A549 (cell line): ENCODE measurements around the gene ETFRF1. TPM values are rescaled to one million over a fixed set of nuclear protein-coding genes. Genes with fewer than 3 reads are reported as not detected.

ENCODE experiments used
- ATAC-seq, 2 experiments: fragments of 200-7000 bp in 1 of 2; fragments of >200 bp in 1 of 2; cut with Nextera tagmentation in 1 of 2; cut with Tn5 transposase in 1 of 2; 3 replicates each; pipeline versions ENCODE4 v1.8.0 to v1.9.1; 2018 to 2020; ENCODE audit warnings: mild to moderate bottlenecking in 1 of 2, moderate library complexity in 1 of 2
- CTCF ChIA-PET: fragments of 300-600 bp; sonication (Branson Sonifier 250); formaldehyde crosslinking; extraction: SDS; loops from one replicate; lab custom pipeline; 2021; ENCODE audit warnings: antibody characterized with exemption, inconsistent platforms; lab: Yijun Ruan, JAX
- POLR2A ChIA-PET: fragments of 350-600 bp; formaldehyde crosslinking; extraction: SDS; loops from one replicate; lab custom pipeline; 2021; ENCODE audit warnings: antibody characterized with exemption, inconsistent platforms; lab: Yijun Ruan, JAX
- DNase-seq, 2 experiments: peaks; one replicate each; pipeline versions ENCODE4 v3.0.0 to v3.0.0-alpha.2; 2011 to 2016; ENCODE audit warnings: low read depth in 1 of 2, low spot score in 1 of 2
- FAIRE-seq: peaks from 2 replicates; lab custom pipeline; 2011; peaks lifted over from hg19 to GRCh38; lab: Jason Lieb, UNC
- H3K27ac ChIP-seq, 2 experiments: fragments of >200 bp; sonication (Bioruptor Twin); formaldehyde crosslinking; 3 replicates each; pipeline ENCODE4 v1.5.1; 2016 to 2017
- H3K4me1 ChIP-seq: fragments of >200 bp; sonication (Bioruptor Twin); formaldehyde crosslinking; 3 replicates; pipeline ENCODE4 v1.6.1; 2016
- H3K4me2 ChIP-seq: fragments of >200 bp; sonication (Bioruptor Twin); formaldehyde crosslinking; 3 replicates; pipeline ENCODE4 v1.6.1; 2016
- H3K4me3 ChIP-seq: fragments of >200 bp; sonication (Bioruptor Twin); formaldehyde crosslinking; 3 replicates; pipeline ENCODE4 v1.5.1; 2016
- H3K9me3 ChIP-seq: fragments of >200 bp; sonication (Bioruptor Twin); formaldehyde crosslinking; 3 replicates; pipeline ENCODE4 v1.6.1; 2016
- BCL3 ChIP-seq: fragments of >200 bp; sonication (Bioruptor Twin); formaldehyde crosslinking; IDR thresholded peaks from 3 replicates; pipeline ENCODE4 v1.6.1; 2016
- BHLHE40 ChIP-seq: IDR thresholded peaks from 2 replicates; pipeline ENCODE4 v1.6.1; 2012; ENCODE audit warnings: low read depth, low read length, inconsistent platforms
- CBX2 ChIP-seq: fragments of 200-600 bp; sonication (generic); IDR thresholded peaks from 2 replicates; pipeline ENCODE4 v1.6.1; 2016; ENCODE audit warnings: low read depth, mild to moderate bottlenecking, borderline replicate concordance
- CEBPB ChIP-seq, 2 experiments: fragments of >200 bp in 1 of 2; sonication (Bioruptor Twin) in 1 of 2; formaldehyde crosslinking in 1 of 2; IDR thresholded peaks; 2 replicates each; pipeline ENCODE4 v1.6.1; 2012 to 2016
- CHD2 ChIP-seq: fragments of 150-350 bp; IDR thresholded peaks from 2 replicates; pipeline ENCODE4 v1.6.1; 2014; ENCODE audit warnings: low read length; ENCODE audit not compliant: partially characterized antibody
- CHD4 ChIP-seq: fragments of 200-600 bp; sonication (generic); IDR thresholded peaks from 2 replicates; pipeline ENCODE4 v1.6.1; 2016; ENCODE audit warnings: antibody characterized with exemption, mild to moderate bottlenecking, borderline replicate concordance
- E2F6 ChIP-seq: IDR thresholded peaks from 2 replicates; pipeline ENCODE4 v1.6.1; 2012; ENCODE audit warnings: low read depth, borderline replicate concordance
- EHF ChIP-seq: fragments of 250-450 bp; sonication (Bioruptor Pico); IDR thresholded peaks from 2 replicates; pipeline ENCODE4 v1.5.0; 2020; ENCODE audit warnings: mild to moderate bottlenecking
- FOXS1 ChIP-seq: fragments of 250-450 bp; sonication (Bioruptor Pico); IDR thresholded peaks from 2 replicates; pipeline ENCODE4 v1.5.0; 2020; ENCODE audit warnings: mild to moderate bottlenecking, moderate library complexity
- GATA3 ChIP-seq: IDR thresholded peaks from 2 replicates; pipeline ENCODE4 v1.6.1; 2012; ENCODE audit warnings: borderline replicate concordance
- JUNB ChIP-seq: fragments of >200 bp; sonication (Bioruptor Twin); formaldehyde crosslinking; IDR thresholded peaks from 2 replicates; pipeline ENCODE4 v1.6.1; 2016
- KDM1A ChIP-seq: fragments of 200-600 bp; sonication (generic); IDR thresholded peaks from 2 replicates; pipeline ENCODE4 v1.6.1; 2016; ENCODE audit warnings: low read depth, mild to moderate bottlenecking
- MAFK ChIP-seq: fragments of 450-650 bp; IDR thresholded peaks from 2 replicates; pipeline ENCODE4 v1.6.1; 2014; ENCODE audit not compliant: partially characterized antibody
- MAX ChIP-seq: IDR thresholded peaks from 2 replicates; pipeline ENCODE4 v1.6.1; 2012
- NFE2L2 ChIP-seq: fragments of 150-350 bp; conservative IDR thresholded peaks from 2 replicates; pipeline ENCODE4 v1.6.1; 2014; ENCODE audit warnings: low read length
- NR3C1 ChIP-seq: fragments of >200 bp; sonication (Bioruptor Twin); formaldehyde crosslinking; IDR thresholded peaks from 3 replicates; pipeline ENCODE4 v1.6.1; 2017
- PHF8 ChIP-seq: fragments of 200-600 bp; sonication (generic); IDR thresholded peaks from 2 replicates; pipeline ENCODE4 v1.6.1; 2016; ENCODE audit warnings: low read depth, mild to moderate bottlenecking, antibody characterized with exemption, moderate library complexity, borderline replicate concordance
- RARB ChIP-seq: fragments of 250-450 bp; sonication (Bioruptor Pico); IDR thresholded peaks from 2 replicates; pipeline ENCODE4 v1.8.0; 2021; ENCODE audit warnings: mild to moderate bottlenecking, moderate library complexity
- RFX5 ChIP-seq: fragments of 450-650 bp; IDR thresholded peaks from 2 replicates; pipeline ENCODE4 v1.7.1; 2014; ENCODE audit warnings: antibody characterized with exemption, mild to moderate bottlenecking, moderate library complexity
- SMC3 ChIP-seq: fragments of >200 bp; sonication (Bioruptor Twin); formaldehyde crosslinking; IDR thresholded peaks from 3 replicates; pipeline ENCODE4 v1.6.1; 2018; ENCODE audit warnings: inconsistent platforms
- SREBF2 ChIP-seq: fragments of 450-650 bp; IDR thresholded peaks from 2 replicates; pipeline ENCODE4 v1.6.1; 2014; ENCODE audit warnings: mild to moderate bottlenecking, moderate library complexity
- TP53 ChIP-seq: fragments of 250-450 bp; sonication (Bioruptor Pico); IDR thresholded peaks from 2 replicates; pipeline ENCODE4 v1.5.0; 2021; ENCODE audit warnings: mild to moderate bottlenecking, moderate library complexity
- ZFP36 ChIP-seq: fragments of 450-650 bp; IDR thresholded peaks from 2 replicates; pipeline ENCODE4 v1.6.1; 2014; ENCODE audit warnings: borderline replicate concordance; ENCODE audit not compliant: partially characterized antibody
- ZSCAN20 ChIP-seq: fragments of 250-450 bp; sonication (Bioruptor Pico); IDR thresholded peaks from 2 replicates; pipeline ENCODE4 v1.8.0; 2022; ENCODE audit warnings: mild to moderate bottlenecking, moderate library complexity
- WGBS: methylation state at CpG from one replicate; pipeline ENCODE4 v1.1.6; 2017; ENCODE audit errors: missing lambda C conversion rate; 5-methylcytosine and 5-hydroxymethylcytosine counted together
- polyA plus RNA-seq, 4 experiments: library from polyadenylated mRNA; depleted of rRNA in 3 of 4; stranded (reverse); fragments of >200 nt; fragmentation: RNase III in 1 of 4; extraction: RNeasy Plus Mini Kit Qiagen cat#74134 plus additional on column Dnase treatment in 1 of 4; gene quantifications; 2 replicates in 3 of 4; 3 replicates in 1 of 4; pipeline ENCODE4 v1.2.3, GENCODE V29; 2011 to 2017
- TF ChIP-seq, protein P1 (sequence below): IDR thresholded peaks from 2 replicates; pipeline ENCODE4 v1.6.1; 2012
- TF ChIP-seq, protein P2 (sequence below): fragments of 150-350 bp; IDR thresholded peaks from 2 replicates; pipeline ENCODE4 v1.6.1; 2014; ENCODE audit warnings: low read depth, mild to moderate bottlenecking, low read length
- TF ChIP-seq, protein P3 (sequence below): fragments of >200 bp; sonication (Bioruptor Twin); formaldehyde crosslinking; IDR thresholded peaks from 3 replicates; pipeline ENCODE4 v1.5.1; 2016

ETFRF1 gene
- polyA plus RNA-seq, 2 of the 4 experiments (the other 2 are of a cell fraction): 11.5 to 23.6 TPM

- DNase-seq: no peak
Observed at GRCh38 chr12:25190793-25191192, 4.2 kb upstream of the ETFRF1 start.

GRCh38 chr12:25194214-25194613 is 823 bp upstream of the ETFRF1 start:
- ChIA-PET POLR2A (no interaction called here), CTCF (interaction anchor here (1.1 to 1.3 kb wide), 2 partner anchors 139 to 194 kb away, joined by 4 to 5 read pairs; no protein-coding TSS in a partner anchor)
- peak overlapping the region; percentile 81 for H3K4me2 ChIP-seq
- H3K4me1 ChIP-seq: 0 out of 3 replicates have a peak, but pooled peaks cover 4% of the 10 kb centered on the region
- WGBS: 62% methylated on average over 1 of the region's 1 CpG
- DNase-seq (peak in 1 of 2 experiments; percentile 11), FAIRE-seq (no peak), ATAC-seq (no peak)
- TF ChIP-seq CEBPB (IDR thresholded peaks at IDR 0.05): no peak
- no peak for TF ChIP-seq RARB (CRISPR knock-in tag)
- TF ChIP-seq CBX2: no peak
- TF ChIP-seq, protein P1, sequence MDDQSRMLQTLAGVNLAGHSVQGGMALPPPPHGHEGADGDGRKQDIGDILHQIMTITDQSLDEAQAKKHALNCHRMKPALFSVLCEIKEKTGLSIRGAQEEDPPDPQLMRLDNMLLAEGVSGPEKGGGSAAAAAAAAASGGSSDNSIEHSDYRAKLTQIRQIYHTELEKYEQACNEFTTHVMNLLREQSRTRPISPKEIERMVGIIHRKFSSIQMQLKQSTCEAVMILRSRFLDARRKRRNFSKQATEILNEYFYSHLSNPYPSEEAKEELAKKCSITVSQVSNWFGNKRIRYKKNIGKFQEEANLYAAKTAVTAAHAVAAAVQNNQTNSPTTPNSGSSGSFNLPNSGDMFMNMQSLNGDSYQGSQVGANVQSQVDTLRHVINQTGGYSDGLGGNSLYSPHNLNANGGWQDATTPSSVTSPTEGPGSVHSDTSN: no peak
- TF ChIP-seq SMC3: no peak
- no peak for TF ChIP-seq ZFP36
- no peak for TF ChIP-seq SREBF2
- no peak for TF ChIP-seq TP53 (CRISPR knock-in tag)
- TF ChIP-seq, protein P2, sequence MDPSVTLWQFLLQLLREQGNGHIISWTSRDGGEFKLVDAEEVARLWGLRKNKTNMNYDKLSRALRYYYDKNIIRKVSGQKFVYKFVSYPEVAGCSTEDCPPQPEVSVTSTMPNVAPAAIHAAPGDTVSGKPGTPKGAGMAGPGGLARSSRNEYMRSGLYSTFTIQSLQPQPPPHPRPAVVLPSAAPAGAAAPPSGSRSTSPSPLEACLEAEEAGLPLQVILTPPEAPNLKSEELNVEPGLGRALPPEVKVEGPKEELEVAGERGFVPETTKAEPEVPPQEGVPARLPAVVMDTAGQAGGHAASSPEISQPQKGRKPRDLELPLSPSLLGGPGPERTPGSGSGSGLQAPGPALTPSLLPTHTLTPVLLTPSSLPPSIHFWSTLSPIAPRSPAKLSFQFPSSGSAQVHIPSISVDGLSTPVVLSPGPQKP: no peak
- TF ChIP-seq, protein P3, sequence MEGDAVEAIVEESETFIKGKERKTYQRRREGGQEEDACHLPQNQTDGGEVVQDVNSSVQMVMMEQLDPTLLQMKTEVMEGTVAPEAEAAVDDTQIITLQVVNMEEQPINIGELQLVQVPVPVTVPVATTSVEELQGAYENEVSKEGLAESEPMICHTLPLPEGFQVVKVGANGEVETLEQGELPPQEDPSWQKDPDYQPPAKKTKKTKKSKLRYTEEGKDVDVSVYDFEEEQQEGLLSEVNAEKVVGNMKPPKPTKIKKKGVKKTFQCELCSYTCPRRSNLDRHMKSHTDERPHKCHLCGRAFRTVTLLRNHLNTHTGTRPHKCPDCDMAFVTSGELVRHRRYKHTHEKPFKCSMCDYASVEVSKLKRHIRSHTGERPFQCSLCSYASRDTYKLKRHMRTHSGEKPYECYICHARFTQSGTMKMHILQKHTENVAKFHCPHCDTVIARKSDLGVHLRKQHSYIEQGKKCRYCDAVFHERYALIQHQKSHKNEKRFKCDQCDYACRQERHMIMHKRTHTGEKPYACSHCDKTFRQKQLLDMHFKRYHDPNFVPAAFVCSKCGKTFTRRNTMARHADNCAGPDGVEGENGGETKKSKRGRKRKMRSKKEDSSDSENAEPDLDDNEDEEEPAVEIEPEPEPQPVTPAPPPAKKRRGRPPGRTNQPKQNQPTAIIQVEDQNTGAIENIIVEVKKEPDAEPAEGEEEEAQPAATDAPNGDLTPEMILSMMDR: no peak
- TF ChIP-seq BHLHE40: no peak
- no peak for TF ChIP-seq E2F6
- H3K4me3 ChIP-seq: peak overlapping the region; percentile 77
- H3K27ac ChIP-seq: no peak overlapping the region
- H3K9me3 ChIP-seq: no peaks in the 10 kb centered on the region

More at GRCh38 chr12:25190793-25191192, 4.2 kb upstream of the ETFRF1 start:
- 0 out of 3 replicates have a peak, but pooled peaks cover 6% of the 10 kb centered on the region for H3K4me1 ChIP-seq
- no peak overlapping the region for H3K4me3 ChIP-seq
- FAIRE-seq (no peak), ATAC-seq (no peak)
- H3K4me2 ChIP-seq: no peak overlapping the region
- 96% methylated on average over 6 of the region's 6 CpGs for WGBS
- ChIA-PET POLR2A (no interaction called here), CTCF (interaction anchor here (1.0 kb wide), 1 partner anchor 197 kb away, joined by 3 read pairs; no protein-coding TSS in a partner anchor)
- H3K9me3 ChIP-seq: no peaks in the 10 kb centered on the region
- TF ChIP-seq RFX5 (no peak), EHF (CRISPR knock-in tag) (no peak), MAX (no peak), E2F6 (no peak), KDM1A (no peak), MAFK (no peak), NFE2L2 (no peak), CBX2 (no peak), FOXS1 (CRISPR knock-in tag) (no peak), GATA3 (no peak), PHF8 (no peak), ZSCAN20 (CRISPR knock-in tag) (no peak), NR3C1 (no peak), BCL3 (no peak), CHD4 (no peak), JUNB (no peak), CHD2 (no peak)
- TF ChIP-seq, protein P3: no peak
- TF ChIP-seq, protein P1: no peak
- H3K27ac ChIP-seq: no peak overlapping the region
